Measurements from ENCODE around the gene EXD3.
"Not testable (repeated sequence)": the region's sequence is repeated elsewhere in the genome, so short reads cannot be mapped to it uniquely, and the experiment has no call there.

Gene EXD3

DNA sequence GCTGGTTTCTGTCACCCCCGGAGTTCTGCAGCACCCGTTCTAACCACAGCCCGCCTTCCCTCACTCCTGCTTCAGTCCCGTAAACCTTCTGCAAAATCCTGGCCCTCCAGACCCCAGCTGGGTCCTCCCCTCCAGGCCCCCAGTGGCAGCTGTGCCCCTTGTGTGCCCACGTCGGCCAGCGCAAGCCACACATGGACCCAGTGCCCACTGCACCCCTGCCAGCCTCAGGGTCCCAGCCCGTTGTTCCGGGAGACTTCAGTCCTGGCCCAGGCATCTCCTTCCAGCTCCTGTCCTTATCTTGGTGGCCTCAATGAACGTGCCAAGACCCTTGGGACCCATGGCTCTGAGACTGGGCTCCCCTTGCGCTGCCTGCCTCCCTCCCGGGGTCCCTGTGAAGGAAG, 43.2 kb downstream of the EXD3 start:
- DNase-seq (ENCODE audit: low spot score): no peak

GRCh38 chr9:137378688-137379410, 44.1 kb downstream of the EXD3 start:
- not testable (repeated sequence) for DNase-seq (ENCODE audit: low spot score)

DNA sequence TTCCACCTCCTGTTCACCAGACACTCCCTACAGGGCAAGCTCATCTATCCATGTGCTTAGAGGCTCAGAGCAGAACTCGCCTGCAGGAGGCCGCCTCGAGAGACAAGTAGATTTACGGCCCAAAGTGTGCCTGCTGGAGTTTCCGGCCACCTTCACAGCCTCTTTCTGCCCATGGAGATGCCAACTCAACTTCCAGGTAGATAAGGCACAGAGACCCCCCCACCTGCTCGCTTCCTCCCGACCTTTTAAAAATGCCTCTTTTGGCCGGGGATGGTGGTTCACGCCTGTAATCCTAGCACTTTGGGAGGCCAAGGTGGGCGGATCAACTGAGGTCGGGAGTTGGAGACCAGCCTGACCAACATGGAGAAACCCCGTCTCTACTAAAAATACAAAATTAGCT, 46.6 kb downstream of the EXD3 start:
- no peak for DNase-seq (ENCODE audit: low spot score)

GRCh38 chr9:137375321-137376058, 47.5 kb downstream of the EXD3 start:
- no peak for DNase-seq (ENCODE audit: low spot score)

- DNase-seq (ENCODE audit: low spot score): no peak
Measured at GRCh38 chr9:137374131-137374845, 48.7 kb downstream of the EXD3 start.

DNA sequence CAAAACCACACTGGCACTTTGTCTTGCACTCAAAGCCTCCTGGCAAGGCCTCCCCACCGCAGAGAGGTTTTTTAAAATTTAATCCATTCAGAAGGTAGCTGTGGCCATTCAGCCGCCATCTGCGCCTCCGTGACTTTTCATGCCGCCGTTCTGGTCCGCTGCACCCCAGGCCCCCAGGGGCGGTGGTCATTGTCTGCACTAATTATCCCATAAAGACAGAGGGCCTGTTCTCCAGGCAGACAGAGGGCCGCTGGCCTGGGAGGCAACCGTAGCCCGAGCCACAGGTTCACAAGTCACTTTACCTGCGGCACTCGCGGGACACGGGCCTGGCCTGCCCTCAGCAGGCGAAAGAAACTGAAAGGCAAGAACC, 49.4 kb downstream of the EXD3 start:
- DNase-seq (ENCODE audit: low spot score): no peak

GRCh38 chr9:137372693-137373610, 50.0 kb downstream of the EXD3 start:
- no peak for DNase-seq (ENCODE audit: low spot score)

DNA sequence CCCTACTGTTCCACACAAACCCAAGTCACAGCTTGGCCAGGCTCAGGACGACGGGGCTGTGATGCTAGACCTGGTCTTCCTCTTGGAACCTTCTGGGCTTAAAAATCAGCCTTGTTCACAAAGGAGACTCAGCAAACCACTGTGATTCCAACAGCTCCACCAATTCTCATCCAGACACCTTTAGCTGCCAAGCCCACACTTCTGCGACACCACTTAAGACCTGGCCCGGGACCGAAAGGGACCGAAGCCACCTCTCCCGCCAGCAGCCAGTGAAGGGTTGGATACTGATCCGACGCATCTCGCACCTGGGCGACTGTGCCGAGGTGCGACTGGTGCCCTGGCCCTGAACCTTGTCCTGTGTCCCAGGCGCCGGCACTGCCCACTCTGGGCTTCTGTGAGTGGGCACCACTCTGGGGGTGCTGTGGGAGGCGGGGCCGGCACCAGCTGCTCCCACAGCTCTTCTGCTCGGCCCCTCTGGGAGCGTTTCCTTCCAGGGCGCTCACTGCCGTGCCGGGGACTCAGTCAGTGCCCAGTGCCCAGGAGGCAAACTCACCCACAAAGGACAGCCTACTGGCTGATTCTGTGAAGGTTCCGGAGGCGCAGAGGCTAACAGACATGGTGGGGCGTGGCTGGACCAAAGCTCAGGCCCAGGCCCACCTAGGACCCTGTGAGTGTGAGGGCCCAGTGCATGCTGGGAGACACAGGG, 50.9 kb downstream of the EXD3 start:
- DNase-seq (ENCODE audit: low spot score): no peak

DNA sequence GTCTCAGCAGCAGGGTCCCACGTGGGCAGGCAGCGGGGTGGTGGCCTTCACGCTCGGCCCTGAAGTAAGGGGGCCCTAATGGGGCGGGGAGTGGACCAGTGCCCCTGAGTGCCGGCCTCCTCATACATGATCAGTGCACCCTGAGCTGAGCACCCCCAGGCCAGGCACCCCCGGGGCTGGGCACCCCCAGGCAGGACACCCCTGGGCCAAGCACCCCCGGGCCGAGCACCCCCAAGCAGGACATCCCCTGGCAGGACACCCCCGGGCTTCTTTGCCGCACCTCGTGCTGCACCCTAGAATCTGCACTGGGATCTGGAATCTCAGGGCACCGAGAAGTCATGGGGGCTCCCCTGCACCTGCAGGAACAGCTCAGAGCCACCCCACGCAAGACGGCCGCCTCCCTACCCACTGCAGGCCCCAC, 51.4 kb downstream of the EXD3 start:
- DNase-seq (ENCODE audit: low spot score): no peak

- no peak for DNase-seq (ENCODE audit: low spot score)
Measured at GRCh38 chr9:137370865-137371520, 52.0 kb downstream of the EXD3 start.

DNA sequence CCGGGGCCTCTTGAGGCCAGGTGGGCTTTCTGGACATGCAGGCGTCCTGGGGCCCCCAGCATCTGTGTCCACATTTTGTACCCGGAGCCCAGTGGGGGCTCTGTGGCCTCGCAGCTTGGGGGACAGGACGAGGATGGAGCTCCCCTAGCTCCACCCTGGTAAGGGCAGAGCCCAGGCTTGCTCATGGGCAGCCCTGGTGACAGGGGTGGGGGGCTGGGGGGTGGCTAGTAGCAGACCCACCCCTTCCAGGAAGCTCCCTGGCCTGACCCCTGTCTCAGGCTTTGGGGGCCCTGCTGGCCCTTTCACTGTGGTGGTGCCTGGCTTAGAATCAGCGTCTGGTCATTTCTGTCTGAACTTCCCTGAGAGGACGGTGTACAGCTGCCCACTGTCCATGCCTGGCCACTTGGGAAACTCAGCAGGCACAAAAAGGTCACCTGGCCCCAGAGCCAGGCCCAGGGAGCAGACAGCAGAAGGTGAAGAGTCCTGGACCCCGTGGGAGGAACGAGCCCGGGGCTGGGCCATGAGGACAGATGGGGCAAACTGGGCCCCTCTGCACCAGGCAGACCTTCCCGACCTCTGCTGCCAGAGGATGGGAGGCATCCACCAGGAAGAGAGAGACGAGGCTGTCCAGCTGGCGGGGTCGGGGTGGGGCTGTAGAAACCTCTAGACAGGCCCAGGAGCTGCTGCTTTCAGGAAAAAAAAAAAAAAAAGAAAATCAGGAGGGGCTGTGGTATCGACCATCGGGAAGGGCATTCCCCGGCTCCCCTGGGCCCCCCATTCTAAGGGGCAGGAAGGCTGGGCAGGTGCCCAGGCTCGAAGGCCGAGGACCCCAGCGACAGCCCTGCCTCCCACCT, 52.8 kb downstream of the EXD3 start:
- no peak for DNase-seq (ENCODE audit: low spot score)

GRCh38 chr9:137369061-137369787, 53.7 kb downstream of the EXD3 start:
- DNase-seq (ENCODE audit: low spot score): no peak

DNA sequence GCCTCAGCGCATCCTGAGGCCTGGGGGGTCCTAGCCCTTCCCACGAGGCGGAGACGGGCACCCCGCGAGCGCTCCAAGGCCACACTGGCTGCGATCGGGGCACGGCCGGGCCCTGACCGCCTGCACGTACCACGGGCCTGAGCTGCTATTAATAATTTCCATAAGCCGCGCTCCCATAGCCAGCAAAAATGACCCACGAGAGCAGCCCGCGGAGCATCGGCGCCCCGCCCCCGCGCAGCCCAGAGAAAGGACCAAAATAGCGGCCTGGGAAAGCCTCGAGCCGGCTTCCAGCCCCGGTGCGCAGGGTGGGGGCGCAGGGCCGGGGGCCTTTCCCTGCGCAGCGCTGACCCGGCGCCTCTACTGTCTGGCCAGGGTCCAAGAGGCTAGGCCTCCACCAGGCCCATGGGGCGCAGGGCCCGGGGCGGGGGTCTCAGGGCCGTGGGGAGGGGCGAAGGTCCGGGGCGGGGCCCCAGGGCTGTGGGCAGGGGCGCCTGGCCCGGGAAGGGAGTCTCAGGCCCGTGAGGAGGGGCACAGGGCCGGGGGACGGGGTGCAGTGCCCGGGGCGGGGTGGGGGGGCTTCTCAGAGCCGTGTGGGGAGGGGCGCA, 54.4 kb downstream of the EXD3 start:
- DNase-seq (ENCODE audit: low spot score): no peak

DNA sequence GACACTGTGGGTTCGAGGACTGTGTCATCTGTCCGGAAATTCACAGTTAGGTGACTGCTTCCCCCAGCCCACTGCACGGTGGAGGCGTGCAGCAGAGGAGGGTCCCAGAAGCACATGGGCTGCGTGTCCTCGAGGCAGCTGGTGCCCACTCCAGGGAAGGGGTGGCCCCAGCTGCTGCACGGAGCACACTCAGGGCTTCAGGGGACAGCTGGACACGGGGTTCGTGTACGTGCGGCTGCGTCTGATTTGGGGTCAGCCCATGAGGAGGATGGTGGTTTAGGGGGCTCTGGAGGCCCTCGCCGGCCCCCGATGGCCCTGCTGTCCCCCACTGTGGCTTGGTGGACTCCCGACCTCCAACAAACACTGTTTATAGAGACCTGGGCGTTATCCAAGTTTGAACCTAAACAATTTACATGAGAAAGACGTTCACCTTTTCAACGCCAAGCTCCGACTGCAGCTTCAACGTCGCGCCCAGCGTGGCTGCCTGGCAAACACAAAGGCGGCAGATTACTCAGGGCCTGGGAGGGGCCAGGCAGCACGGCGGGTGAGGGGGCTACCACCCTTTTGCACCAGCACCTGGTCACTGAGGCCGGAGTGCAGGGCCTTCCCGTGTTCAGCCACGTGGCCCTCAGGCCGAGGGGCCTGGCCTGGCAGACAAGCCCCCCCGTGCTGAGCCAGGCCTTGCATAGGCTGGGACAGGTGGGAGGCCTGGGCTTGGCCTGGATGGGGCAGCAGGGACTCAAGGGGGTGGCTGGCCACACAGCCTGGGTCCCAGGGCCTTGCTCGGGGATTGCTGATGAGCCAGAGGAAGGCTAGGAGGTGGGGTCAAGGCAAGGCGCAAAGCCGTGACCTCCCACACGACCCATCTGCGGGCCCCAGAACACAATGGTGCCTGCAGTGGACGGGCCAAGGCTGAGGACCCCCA, 55.2 kb downstream of the EXD3 start:
- no peak for DNase-seq (ENCODE audit: low spot score)

GRCh38 chr9:137366891-137367381, 56.0 kb downstream of the EXD3 start:
- DNase-seq (ENCODE audit: low spot score): no peak

GRCh38 chr9:137366445-137366810, 56.5 kb downstream of the EXD3 start:
- DNase-seq (ENCODE audit: low spot score): no peak
